Neural progenitor cell (in vitro differentiated cells): Measurements from ENCODE around the gene RAD51B.

Source experiments
- CTCF ChIP-seq: fragments of 200-600 bp; sonication (generic); IDR thresholded peaks from 2 replicates; pipeline ENCODE4 v1.5.1; 2017; ENCODE audit warnings: antibody characterized with exemption, mild to moderate bottlenecking
- EZH2 ChIP-seq: fragments of 200-600 bp; sonication (generic); IDR thresholded peaks from 2 replicates; pipeline ENCODE4 v1.6.1; 2017; ENCODE audit warnings: antibody characterized with exemption, mild to moderate bottlenecking, moderate library complexity

GRCh38 chr14:68677901-68678300, 858.3 kb downstream of the RAD51B start:
- TF ChIP-seq CTCF, result no peak
- TF ChIP-seq EZH2, result no peak
